Activated T-helper 1 cell treated with anti-CD3 and anti-CD28 coated beads, Interleukin-12 subunit alpha, Interleukin-12 subunit beta, Interleukin-2, Interleukin-4 antibody, amounts not matched to agents 30 ng/mL and 10 ng/mL and 1 ng/mL, durations not matched to agents 14 hours and 24 hours and 36 hours (primary cell): ENCODE results near the gene SCARF2. TPM values are rescaled to one million over a fixed set of nuclear protein-coding genes. Genes with fewer than 3 reads are reported as not detected.
"Not testable (repeated sequence)": the region's sequence is repeated elsewhere in the genome, so short reads cannot be mapped to it uniquely, and the experiment has no call there.

ENCODE experiments used
- DNase-seq: peaks from one replicate; pipeline ENCODE4 v3.0.0; 2021; ENCODE audit warnings: low spot score
- H3K27ac Mint-ChIP-seq: one replicate; pipeline ENCODE4 v1.8.0; 2021; ENCODE audit warnings: mild to moderate bottlenecking, mixed read lengths
- H3K27me3 Mint-ChIP-seq: one replicate; pipeline ENCODE4 v1.8.0; 2022; ENCODE audit warnings: mild to moderate bottlenecking, moderate library complexity, mixed read lengths; ENCODE audit not compliant: insufficient read depth
- H3K36me3 Mint-ChIP-seq: one replicate; pipeline ENCODE4 v1.8.0; 2021; ENCODE audit warnings: low read depth, mixed read lengths
- H3K4me1 Mint-ChIP-seq: one replicate; pipeline ENCODE4 v1.8.0; 2021; ENCODE audit warnings: low read depth, mixed read lengths
- H3K4me3 Mint-ChIP-seq: one replicate; pipeline ENCODE4 v1.8.0; 2021; ENCODE audit warnings: mild to moderate bottlenecking, moderate library complexity, mixed read lengths
- H3K9me3 Mint-ChIP-seq: one replicate; pipeline ENCODE4 v1.8.0; 2021; ENCODE audit warnings: mixed read lengths
- intact Hi-C: fragments of 100-400 bp; cut with micrococcal nuclease; formaldehyde crosslinking; loops from one replicate; pipeline ENCODE4 v1.15.1; 2024
- total RNA-seq: library from RNA; stranded (reverse); gene quantifications from 2 replicates; pipeline ENCODE4 v1.2.3, GENCODE V29; 2022

Gene SCARF2
- total RNA-seq, 1 donor from 2014 or later = 0.41 TPM

- Mint-ChIP-seq H3K4me1 (peaks cover 14% of the 10 kb centered on the region), H3K9me3 (no peaks in the 10 kb centered on the region), H3K27ac (peak overlapping the region; percentile 40), H3K4me3 (no peak overlapping the region), H3K27me3 (peaks cover 3% of the 10 kb centered on the region), H3K36me3 (peaks cover 11% of the 10 kb centered on the region)
- intact Hi-C loops = loop anchor here (1.0 kb wide), 5 partner anchors 19 to 299 kb away; no protein-coding TSS in a partner anchor
- no peak for DNase-seq
Measured at GRCh38 chr22:20456722-20457076, 19.1 kb upstream of the SCARF2 start.

- Mint-ChIP-seq H3K27me3 (peaks cover 3% of the 10 kb centered on the region), H3K27ac (peak overlapping the region; percentile 40), H3K36me3 (peaks cover 11% of the 10 kb centered on the region), H3K4me3 (no peak overlapping the region), H3K4me1 (peaks cover 14% of the 10 kb centered on the region), H3K9me3 (no peaks in the 10 kb centered on the region)
- intact Hi-C loops = loop anchor here (1.0 kb wide), 5 partner anchors 19 to 299 kb away; no protein-coding TSS in a partner anchor
- DNase-seq = peak; percentile 66
Measured at GRCh38 chr22:20456064-20456721, 18.6 kb upstream of the SCARF2 start.

DNA sequence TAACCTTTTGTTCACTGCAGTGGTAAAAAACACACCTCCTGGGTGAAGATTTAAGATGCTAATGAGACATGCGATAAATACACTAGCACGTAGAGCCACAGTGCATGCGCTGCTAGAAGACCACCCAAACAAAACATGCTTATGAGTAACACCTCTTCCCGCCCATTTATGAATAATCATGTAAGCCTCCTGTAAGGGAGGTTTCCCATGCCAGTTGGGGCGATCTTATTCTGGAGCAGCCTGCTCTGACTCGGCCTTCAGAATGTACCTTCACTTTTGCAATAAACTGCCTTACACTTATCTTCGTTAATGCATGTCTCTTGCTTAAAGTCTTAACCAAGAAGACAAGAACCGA lies 18.1 kb upstream of the SCARF2 start:
- Mint-ChIP-seq H3K9me3 (no peaks in the 10 kb centered on the region), H3K4me1 (peaks cover 14% of the 10 kb centered on the region), H3K27ac (no peak overlapping the region), H3K4me3 (no peak overlapping the region), H3K36me3 (peaks cover 11% of the 10 kb centered on the region), H3K27me3 (peaks cover 3% of the 10 kb centered on the region)
- intact Hi-C loops = loop anchor here (1.0 kb wide), 5 partner anchors 20 to 298 kb away; no protein-coding TSS in a partner anchor
- DNase-seq = no peak

DNA sequence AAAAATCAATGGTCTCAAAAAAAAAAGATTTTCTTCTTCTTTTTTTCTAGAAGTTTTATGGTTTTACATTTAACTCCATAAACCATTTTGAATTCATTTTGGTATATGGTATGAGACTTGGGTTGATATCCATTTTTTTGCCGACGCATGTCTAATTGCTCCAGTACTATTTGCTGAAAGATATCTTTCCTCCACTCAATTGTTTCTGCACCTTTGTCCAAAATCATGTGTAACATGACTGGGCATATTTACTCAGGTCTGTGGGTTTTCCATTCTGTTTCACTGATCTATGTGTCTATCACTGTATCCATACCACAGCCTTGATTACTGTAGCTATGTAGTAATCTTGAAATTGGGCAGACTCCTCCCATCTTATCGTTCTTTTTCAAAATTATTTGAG lies 15.6 kb upstream of the SCARF2 start:
- Mint-ChIP-seq H3K9me3 (no peaks in the 10 kb centered on the region), H3K4me1 (peaks cover 14% of the 10 kb centered on the region), H3K27me3 (peaks cover 3% of the 10 kb centered on the region), H3K4me3 (no peak overlapping the region), H3K27ac (no peak overlapping the region), H3K36me3 (peaks cover 10% of the 10 kb centered on the region)
- intact Hi-C loops = no loop called here
- no peak for DNase-seq

GRCh38 chr22:20451920-20452319 lies 14.3 kb upstream of the SCARF2 start:
- peaks cover 3% of the 10 kb centered on the region for H3K27me3 Mint-ChIP-seq
- H3K4me3 Mint-ChIP-seq = no peak overlapping the region
- H3K9me3 Mint-ChIP-seq = no peaks in the 10 kb centered on the region
- DNase-seq = no peak
- H3K36me3 Mint-ChIP-seq = peaks cover 10% of the 10 kb centered on the region
- peaks cover 13% of the 10 kb centered on the region for H3K4me1 Mint-ChIP-seq
- intact Hi-C loops = no loop called here
- no peak overlapping the region for H3K27ac Mint-ChIP-seq

- DNase-seq, H3K9me3 Mint-ChIP-seq, H3K4me1 Mint-ChIP-seq, H3K4me3 Mint-ChIP-seq, H3K27me3 Mint-ChIP-seq, intact Hi-C loops, H3K27ac Mint-ChIP-seq: not testable (repeated sequence)
- H3K36me3 Mint-ChIP-seq = peaks cover 12% of the 10 kb centered on the region
Measured at GRCh38 chr22:20451129-20451778, 13.6 kb upstream of the SCARF2 start.

DNA sequence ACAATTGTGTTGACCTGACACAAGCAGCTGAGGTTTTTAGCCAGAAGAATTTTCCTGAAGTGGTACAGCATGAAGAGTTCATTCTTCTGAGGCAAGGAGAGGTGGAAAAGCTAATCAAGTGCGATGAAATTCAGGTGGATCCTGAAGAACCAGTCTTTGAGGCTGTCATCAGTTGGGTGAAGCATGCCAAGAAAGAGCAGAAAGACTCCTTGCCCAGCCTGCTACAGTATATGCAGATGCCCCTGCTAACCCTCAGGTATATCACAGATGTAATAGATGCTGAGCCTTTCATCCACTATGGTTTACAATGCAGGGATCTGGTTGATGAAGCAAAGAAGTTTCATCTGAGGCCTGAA lies 12.9 kb upstream of the SCARF2 start:
- Mint-ChIP-seq H3K36me3 (peaks cover 7% of the 10 kb centered on the region), H3K4me1 (no peaks in the 10 kb centered on the region), H3K4me3 (no peak overlapping the region)

DNA sequence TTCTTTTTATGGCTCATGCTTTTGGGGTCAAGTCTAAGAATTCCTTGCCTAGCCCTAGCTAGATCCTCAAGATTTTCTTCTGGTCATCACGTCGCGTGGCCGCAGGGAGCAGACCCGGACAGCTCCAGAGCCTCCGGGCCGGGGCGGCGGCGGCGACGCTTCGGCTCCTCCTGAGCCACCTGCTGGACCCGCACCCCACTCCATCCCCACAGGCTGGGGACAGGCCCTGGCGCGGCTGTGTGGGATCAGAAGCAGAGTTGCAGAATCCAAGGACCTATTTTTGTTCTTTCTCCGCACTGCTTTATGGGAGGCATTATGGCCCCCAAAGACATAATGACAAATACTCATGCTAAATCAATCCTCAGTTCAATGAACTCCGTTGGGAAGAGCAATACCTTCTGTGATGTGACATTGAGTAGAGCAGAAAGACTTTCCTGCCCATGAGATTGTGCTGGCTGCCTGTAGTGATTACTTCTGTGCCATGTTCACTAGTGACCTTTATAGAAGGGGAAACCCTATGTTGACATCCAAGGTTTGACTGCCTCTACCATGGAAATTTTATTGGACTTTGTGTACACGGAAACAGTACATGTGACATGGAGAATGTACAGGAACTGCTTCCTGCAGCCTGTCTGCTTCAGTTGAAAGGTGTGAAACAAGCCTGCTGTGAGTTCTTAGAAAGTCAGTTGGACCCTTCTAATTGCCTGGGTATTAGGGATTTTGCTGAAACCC lies 12.4 kb upstream of the SCARF2 start:
- Mint-ChIP-seq H3K36me3 (peaks cover 3% of the 10 kb centered on the region), H3K4me3 (no peak overlapping the region), H3K9me3 (no peaks in the 10 kb centered on the region), H3K27ac (no peak overlapping the region), H3K4me1 (no peaks in the 10 kb centered on the region), H3K27me3 (no peaks in the 10 kb centered on the region)
- intact Hi-C loops = no loop called here
- no peak for DNase-seq

More for the DNA sequence above, 12.9 kb upstream of the SCARF2 start:
- intact Hi-C loops = no loop called here
- no peak for DNase-seq
- no peak overlapping the region for H3K27ac Mint-ChIP-seq
- no peaks in the 10 kb centered on the region for H3K9me3 Mint-ChIP-seq
- peaks cover 3% of the 10 kb centered on the region for H3K27me3 Mint-ChIP-seq

DNA sequence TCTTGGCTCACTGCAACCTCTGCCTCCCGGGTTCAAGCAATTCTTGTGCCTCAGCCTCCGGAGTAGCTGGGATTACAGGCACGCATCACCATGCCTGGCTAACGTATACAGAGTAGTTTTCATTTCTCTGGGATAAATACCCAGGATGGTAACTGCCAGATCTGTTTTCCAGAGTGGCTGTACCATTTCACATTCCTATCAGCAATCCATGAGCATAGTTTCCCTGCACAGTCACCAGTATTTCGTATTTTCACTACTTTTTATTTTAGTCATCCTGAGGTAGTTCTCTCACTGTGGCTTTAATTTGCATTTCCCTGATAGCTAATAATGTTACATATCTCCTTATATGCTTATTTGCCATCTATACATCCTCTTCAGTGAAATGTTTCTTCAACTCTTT lies 11.0 kb upstream of the SCARF2 start:
- no peak for DNase-seq
- no peaks in the 10 kb centered on the region for H3K4me1 Mint-ChIP-seq
- H3K4me3 Mint-ChIP-seq = no peak overlapping the region
- peaks cover 6% of the 10 kb centered on the region for H3K36me3 Mint-ChIP-seq
- H3K9me3 Mint-ChIP-seq = no peaks in the 10 kb centered on the region
- no peak overlapping the region for H3K27ac Mint-ChIP-seq
- intact Hi-C loops = no loop called here
- no peaks in the 10 kb centered on the region for H3K27me3 Mint-ChIP-seq

GRCh38 chr22:20446383-20446970 lies 8.9 kb upstream of the SCARF2 start:
- Mint-ChIP-seq H3K4me1 (no peaks in the 10 kb centered on the region), H3K9me3 (no peaks in the 10 kb centered on the region)

GRCh38 chr22:20444325-20444724 lies 6.7 kb upstream of the SCARF2 start:
- Mint-ChIP-seq H3K36me3 (peaks cover 8% of the 10 kb centered on the region), H3K27ac (no peak overlapping the region), H3K27me3 (peaks cover 3% of the 10 kb centered on the region), H3K9me3 (no peaks in the 10 kb centered on the region), H3K4me1 (no peaks in the 10 kb centered on the region), H3K4me3 (no peak overlapping the region)
- intact Hi-C loops = no loop called here
- no peak for DNase-seq

More at GRCh38 chr22:20446383-20446970, 8.9 kb upstream of the SCARF2 start:
- Mint-ChIP-seq H3K36me3 (peaks cover 10% of the 10 kb centered on the region), H3K27me3 (no peaks in the 10 kb centered on the region), H3K27ac (no peak overlapping the region), H3K4me3 (no peak overlapping the region)
- no peak for DNase-seq
- intact Hi-C loops = no loop called here

DNA sequence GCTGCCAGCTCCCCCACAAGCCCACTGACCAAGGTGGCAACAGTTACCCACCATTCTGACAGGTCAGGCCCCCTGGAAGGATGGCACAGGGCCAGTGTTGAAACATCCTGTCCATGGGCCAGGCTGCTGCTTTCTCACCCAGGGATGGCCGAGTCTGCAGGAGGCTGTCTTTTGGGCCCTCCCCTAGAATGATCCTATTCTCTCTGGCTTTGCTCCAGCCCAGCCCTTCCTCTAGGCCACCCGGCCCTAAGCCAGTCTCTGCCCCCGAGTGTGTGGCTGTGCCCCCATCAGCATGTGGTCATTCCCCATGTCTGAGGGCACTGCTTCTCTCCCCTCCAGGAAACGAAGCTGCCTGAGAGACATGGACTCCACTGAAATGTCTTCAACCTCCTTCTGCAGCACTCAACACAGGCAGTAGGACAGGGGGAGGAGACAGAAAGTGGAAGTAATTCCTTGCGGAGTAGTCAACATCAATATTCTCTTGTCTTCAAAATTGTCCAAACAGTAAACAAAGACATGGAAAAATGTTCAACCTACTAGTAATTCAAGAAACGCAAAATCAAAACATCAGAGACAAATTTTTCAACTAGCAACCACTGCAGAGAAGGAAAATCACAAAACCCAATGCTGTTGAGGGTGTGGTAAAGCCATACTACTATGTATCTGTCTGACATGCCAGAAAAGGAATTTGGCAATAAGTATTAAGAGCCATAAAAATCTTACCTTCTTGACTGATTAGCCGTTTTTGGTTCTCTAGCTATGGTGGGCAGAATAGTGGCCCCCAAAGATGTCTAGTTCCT lies 5.1 kb upstream of the SCARF2 start:
- Mint-ChIP-seq H3K9me3 (no peaks in the 10 kb centered on the region), H3K27me3 (peaks cover 16% of the 10 kb centered on the region), H3K4me1 (no peaks in the 10 kb centered on the region), H3K36me3 (peaks cover 10% of the 10 kb centered on the region), H3K4me3 (no peak overlapping the region), H3K27ac (no peak overlapping the region)
- intact Hi-C loops = no loop called here
- DNase-seq = no peak
